RKO (cell line): ENCODE results near the gene PIP5K1A.
"Not testable (repeated sequence)": the region's sequence is repeated elsewhere in the genome, so short reads cannot be mapped to it uniquely, and the experiment has no call there.

Source experiments
- DNase-seq: peaks from one replicate; pipeline ENCODE4 v3.0.0-alpha.2; 2016; ENCODE audit warnings: low spot score

PIP5K1A gene

DNA sequence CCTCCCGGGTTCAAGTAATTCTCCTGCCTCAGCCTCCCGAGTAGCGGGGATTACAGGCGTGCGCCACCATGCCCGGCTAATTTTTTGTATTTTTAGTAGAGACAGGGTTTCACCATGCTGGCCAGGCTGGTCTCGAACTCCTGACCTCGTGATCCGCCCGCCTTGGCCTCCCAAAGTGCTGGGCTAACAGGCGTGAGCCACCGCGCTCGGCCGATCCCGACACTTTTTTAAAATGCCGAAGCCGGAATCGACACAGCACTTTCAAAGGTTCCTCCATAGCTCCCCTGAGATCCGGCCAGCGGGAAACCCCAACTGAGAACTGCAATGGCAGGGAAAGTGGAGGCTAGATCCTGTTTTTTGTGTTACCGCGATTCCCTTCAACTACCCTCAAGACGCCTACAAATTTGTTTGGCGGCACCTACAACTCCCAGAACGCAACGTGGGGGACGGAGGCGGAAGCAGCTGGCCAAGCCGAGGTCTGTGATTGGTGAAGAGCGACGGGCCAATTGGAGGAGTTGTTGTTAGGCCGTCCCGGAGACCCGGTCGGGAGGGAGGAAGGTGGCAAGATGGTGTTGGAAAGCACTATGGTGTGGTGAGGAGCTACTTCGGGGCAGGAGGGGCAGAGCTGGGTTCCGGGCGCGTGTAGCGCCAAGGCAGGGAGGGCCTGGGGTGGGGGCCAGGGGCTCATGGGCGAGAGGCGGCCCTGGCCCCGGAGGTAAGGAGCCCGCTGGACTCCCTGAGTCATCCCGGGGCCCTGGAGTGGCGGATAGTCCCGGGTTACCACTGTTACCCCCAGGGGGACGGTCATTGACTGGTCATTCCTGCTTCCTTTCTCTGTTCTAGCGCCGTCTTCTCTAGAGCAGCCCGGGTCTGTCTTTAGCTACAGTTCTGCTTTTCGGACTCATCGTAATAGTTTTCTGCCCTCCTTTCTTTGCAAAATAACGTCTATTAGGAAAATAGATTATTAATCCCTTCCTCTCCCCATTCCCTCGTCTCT is 56.2 kb downstream of the PIP5K1A start, which contains the start of gene PSMD4:
PSMD4 (plus strand) TSS at position 518 of the 997 bp plus-strand sequence; CDS start at position 567, 49 bp downstream.
- peak; percentile 97 for DNase-seq

DNA sequence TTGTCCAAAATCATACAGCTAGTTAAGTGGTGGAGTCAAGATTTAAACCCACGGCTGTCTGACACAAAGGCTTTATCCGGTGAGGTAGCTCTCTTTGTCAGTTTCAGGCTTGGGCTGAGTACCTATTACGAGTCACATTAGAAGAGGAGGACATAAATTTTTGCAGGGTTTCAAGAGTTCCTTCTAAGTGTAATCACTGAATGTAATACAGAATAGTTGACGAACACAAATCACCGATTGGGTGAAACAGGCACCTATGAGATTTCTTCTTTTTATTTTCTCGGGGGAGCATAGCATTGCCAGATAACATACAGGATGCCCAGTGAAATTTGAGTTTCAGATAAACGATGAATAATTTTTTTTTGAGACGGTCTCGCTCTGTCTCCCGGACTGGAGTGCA is 57.0 kb downstream of the PIP5K1A start:
- DNase-seq = peak; percentile 62

DNA sequence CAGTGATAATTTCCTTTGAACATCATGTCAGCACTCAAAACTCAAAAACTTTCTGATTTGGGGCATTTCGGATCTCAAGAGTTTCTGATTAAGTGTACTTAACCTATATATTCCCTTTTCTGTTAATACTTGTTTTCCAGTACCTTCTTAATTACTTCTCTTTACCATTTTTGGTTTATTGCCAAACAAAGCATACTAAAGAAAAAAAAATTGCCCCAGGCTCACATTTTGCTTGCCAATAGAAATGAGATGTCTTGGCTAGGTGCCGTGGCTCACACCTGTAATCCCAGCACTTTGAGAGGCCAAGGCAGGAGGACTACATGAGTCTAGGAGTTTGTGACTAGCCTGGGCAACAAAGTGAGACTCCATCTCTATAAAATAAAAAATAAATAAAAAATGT is 61.0 kb downstream of the PIP5K1A start:
- no peak for DNase-seq

DNA sequence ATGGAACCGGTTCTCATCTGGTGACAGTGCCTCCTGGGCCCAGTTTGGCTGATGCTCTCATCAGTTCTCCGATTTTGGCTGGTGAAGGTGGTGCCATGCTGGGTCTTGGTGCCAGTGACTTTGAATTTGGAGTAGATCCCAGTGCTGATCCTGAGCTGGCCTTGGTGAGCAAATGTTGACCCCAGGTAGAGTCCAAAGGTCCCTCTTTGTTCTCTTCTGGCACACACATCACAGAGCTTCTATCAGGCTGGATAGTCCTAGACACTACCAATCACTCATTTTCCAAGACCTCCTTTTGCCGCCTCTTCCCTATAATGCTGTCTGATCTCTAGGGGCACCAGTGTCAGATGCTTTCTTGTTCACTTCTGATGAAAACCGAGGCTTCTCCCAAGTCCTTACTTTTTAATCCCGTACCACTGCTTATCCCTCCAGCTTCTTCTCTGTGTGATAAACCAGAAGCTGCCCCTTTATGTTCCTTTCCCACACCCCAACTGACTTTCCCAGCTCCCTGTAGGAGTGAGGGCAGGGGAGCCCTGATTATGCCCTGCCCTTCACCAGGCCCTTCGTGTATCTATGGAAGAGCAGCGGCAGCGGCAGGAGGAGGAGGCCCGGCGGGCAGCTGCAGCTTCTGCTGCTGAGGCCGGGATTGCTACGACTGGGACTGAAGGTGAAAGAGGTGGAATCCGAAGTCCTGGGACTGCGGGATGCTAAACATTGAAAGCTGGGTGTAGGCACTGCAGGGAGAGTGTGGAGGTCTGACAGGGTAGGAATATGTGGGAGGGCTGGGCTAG is 67.3 kb downstream of the PIP5K1A start:
- no peak for DNase-seq

DNA sequence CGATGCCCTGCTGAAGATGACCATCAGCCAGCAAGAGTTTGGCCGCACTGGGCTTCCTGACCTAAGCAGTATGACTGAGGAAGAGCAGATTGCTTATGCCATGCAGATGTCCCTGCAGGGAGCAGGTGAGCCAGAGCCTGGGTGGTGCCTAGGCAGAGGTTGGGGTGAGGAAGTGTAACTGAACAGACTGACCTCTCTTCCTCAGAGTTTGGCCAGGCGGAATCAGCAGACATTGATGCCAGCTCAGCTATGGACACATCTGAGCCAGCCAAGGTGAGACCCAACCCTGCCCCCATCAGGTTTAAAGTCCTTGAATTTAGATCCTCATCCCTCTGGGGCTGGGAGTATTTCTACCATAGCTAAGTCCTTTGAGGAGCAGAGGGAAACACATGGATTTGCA is 68.0 kb downstream of the PIP5K1A start:
- DNase-seq = no peak

DNA sequence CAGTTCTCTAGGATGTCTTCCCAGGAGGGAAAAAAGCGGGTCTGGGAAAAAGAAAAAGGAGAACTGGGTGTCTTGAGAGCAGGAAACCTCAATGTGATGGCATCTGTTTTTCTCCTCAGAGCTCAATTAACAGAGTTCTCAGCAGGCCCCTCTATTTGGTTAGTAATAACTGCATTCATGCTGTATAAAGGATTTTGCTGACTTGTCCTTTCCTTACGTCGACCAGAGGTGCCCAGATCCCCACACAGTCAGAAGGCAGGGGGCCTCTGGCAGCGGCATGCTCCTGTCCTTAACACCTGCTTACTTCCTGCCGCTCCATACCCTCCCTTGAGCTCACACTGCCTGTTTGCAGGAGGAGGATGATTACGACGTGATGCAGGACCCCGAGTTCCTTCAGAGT is 68.5 kb downstream of the PIP5K1A start:
- DNase-seq = no peak

DNA sequence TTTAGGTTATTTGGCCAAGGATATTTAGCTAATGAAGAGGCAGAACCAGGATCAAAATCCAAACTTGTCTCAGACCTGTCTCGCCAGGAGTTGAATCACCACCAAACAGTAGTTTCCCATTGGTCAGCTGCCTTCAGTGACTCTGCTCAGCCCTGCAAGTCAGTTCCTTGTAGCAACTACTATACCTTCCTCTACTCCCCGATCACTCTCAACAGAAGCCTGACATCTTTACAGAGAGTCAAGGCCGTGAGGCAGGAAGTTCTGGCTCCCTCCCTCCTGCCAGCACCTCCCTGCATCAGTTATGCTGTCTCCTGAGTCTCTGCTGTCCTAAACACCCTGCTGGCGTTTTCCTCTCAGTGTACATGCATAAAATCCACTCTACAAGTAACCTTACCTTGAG is 69.4 kb downstream of the PIP5K1A start:
- no peak for DNase-seq

DNA sequence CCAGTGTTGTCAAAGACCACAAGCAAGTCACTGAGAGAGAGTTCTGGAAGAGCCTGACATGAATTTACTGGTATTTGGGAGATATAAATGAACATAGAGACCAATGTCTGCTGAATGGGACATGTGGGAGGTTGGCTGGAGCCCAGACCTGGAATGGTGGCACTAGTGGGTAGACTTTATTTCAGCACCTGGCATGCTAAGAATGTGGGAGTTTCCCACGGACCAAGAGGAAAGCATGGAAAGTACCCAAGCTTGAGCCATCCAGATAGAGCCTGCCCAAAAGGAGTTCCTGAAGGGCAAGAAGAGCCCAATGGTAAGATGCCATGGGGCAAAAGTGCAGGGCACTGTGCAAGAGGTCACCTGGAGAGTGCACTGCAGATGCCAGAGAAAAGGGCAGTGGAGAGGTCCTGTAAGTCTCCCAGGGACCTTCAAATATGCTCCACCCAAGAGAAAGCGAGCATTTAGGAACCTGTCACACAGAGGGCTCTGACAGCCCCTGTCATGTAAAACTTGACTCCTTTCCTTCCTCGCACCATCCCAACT is 75.6 kb downstream of the PIP5K1A start:
- no peak for DNase-seq

DNA sequence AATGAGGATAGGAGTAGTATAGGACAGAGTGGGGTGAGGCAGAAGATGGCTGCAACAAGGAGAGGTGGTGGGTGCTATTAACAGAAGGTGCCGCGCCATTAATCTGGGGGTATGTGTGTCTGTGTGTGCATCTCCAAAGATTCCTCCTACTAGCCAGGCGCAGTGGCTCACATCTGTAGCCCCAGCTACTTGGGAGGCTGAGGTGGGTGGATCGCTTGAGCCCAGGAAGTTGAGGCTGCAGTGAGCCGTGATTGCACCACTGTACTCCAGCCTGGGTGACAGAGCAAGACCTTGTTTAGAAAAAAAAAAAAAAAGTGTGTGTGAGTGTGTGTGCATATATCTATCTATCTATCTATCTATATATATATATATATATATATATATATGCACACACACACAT is 77.0 kb downstream of the PIP5K1A start:
- not testable (repeated sequence) for DNase-seq

DNA sequence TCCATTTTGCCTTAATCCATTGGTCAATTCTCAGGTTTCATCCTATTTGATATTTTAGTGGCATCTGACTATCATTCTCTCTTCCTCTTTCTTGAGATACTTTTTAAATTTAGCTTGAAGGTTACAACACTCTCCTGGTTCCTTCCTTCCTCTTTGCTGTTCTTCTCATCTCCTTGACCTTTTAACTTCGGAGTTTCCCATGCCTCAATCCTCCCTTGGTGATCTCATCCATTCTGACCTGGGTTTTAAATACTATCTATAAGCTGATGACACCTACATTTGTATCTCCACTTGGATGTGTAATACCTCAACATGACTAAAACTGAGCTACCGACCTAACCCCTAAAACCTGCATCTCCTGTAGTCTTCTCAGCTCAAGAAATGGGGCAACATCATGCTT is 78.9 kb downstream of the PIP5K1A start:
- no peak for DNase-seq

DNA sequence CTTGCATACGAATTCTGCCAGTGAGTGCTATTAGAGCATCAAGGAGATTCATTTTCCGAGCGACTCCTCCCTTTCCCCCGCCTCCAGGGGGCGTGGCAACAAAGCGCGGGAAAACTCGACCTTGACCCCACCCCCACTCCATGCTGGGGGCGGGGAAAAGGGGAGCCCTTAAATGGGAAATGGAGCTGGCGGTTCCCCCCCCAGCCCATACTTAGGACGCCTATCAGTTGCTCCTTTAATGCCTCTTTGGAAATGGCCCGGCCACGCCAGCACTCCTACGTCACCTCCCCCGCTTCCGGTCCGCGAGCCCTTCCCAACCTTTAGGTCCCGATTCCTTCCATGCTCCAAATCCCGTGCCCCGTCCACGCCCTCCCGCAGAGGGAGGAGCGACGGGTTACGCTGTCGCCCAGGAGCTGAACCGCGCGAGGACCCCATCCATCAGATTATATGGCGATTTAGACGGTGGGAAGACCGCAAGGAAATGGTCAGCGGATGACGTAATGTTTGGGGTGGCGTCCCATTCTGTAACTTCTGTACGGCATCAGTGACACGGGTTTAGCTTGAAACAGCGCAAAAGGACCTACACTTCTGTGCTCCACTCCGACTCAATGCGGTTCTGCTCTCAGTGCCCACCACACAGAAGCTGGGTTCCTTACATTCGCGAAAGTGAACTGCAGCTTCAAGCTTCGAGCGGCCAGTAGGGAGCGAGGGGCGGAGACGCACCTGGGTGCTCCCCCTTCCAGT is 83.0 kb downstream of the PIP5K1A start:
- DNase-seq = peak; percentile 99

DNA sequence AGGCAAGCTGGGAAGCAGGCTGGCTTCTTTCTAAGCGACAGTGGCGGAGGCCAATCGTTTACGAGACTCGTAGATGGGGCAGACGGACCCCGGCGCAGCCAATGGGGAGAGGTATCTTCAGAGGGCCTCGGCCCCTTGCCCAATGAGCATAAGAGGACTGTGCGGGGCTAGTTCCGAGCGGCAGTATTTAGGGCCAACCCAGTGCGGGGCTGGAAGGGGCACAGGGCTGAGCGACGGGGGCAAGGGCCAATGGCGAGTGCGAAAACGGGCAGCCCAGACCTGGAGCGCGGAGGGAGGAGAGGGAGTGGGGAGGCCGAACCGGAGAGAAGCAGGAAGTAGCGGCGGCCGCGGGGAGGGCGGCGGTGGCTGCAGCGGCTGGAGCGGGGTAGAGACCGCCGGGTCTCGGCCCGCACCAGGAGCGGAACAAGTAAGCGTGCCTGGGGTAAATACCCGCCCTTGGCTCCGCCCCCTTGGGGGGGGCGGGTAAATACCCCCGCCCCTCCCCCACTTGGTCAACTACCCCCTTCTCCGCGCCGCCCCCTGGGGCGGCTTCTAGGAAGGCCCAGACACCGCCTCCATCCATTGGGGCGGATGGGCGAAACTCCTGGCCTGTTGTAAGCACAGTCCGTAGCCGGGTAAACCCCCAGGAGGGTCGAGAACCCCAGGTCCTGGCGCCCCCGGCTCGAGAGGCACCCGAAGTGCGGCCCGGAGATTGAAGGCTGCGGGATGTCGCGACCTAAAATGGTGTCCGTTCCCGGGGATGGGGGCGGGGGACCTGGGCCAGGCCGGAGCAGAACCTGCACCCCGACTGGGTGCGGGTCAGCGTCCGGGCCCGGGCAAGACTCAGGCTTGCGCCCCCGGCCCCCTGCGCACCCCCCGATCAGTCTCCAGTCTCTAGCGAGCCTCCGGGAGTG is 83.9 kb downstream of the PIP5K1A start, which contains the start of gene ZNF687:
ZNF687 (plus strand) TSS at position 331 of the 914 bp plus-strand sequence. CDS start 3,993 bp downstream, outside the sequence.
- peak; percentile 100 for DNase-seq

DNA sequence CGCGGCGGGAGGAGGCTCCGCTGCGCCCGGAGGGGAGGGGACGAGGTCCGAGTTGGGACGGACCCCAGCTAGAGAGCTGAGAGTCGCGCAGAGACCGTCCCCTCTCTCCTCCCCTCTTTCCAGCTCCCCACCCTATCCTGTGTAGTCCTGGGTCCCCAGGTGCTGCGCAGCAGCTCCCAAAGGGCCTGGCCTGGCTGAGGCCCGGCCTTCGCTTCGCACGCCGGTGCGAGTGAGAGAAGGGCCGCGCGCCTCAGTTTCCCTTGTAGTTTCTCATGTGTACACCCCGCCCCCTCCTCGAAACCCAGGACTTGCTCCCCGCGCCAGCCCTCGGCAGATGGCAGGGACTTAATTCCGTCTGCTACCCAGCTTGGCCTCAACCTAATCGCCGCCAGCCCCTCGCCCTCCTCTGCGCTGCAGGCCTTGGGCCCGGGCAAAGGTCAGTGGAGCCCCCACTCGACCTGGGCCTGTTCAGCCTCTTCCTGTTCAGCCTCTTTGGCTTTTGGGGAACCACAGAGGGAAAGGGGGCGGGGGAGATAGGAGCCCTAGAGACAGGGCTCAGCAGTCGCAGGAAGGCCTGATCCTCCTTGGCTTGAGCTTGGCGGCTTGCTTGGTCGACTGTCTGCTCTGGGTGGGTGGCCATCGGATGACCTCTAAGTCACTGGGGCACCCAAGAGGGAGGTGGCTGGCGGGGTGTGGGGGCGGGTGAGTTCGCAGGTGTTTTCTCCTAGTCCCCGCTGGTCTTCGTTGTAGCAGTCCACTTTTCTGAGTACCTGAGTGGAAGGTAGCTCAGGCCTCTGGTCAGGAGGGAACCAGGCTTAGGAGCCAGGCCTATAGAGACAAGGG is 84.8 kb downstream of the PIP5K1A start:
- DNase-seq = peak; percentile 46

DNA sequence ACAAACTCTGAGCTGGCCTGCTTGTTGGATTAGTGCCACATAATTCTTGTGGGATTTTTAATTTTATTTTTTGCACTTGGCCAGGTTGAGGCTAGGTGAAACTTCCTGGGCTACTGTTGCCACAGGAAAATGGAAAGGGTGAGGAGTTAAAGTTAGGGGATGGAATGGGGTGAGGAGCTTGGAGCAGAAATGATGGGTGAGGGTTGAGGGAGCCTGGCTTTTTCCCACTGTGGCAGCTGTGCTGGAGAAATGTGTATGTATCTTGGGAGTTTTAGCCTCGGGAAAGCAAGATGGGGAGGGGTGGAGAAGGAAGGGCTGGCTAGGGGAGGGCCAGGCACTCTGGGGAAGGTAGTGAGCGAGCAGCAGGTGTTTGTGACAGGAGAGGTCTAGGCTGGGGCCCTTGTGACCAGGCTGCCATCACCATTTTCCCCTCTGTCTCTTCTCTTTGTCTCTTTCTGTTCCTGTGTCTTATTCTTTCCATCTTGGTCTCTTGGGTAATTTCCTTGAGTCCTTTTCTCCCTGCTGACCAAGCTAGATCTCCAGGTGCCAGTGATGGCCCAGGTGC is 85.7 kb downstream of the PIP5K1A start:
- no peak for DNase-seq

DNA sequence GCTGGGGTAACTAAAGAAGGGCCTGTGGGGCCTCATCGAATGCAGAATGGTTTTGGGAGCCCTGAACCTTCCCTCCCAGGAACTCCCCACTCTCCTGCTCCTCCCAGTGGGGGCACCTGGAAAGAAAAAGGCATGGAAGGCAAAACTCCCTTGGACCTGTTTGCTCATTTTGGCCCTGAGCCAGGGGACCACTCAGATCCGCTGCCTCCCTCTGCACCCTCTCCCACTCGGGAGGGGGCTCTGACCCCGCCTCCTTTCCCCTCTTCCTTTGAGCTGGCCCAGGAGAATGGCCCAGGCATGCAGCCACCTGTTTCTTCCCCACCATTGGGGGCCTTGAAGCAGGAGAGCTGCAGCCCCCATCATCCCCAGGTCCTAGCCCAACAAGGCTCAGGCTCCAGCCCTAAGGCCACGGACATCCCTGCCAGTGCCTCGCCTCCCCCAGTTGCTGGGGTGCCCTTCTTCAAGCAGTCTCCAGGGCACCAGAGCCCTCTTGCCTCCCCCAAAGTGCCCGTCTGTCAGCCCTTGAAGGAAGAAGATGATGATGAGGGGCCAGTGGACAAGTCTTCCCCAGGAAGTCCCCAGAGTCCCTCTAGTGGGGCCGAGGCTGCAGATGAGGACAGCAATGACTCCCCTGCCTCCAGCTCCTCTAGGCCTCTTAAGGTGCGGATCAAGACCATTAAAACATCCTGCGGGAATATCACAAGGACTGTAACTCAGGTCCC is 88.4 kb downstream of the PIP5K1A start:
- no peak for DNase-seq

DNA sequence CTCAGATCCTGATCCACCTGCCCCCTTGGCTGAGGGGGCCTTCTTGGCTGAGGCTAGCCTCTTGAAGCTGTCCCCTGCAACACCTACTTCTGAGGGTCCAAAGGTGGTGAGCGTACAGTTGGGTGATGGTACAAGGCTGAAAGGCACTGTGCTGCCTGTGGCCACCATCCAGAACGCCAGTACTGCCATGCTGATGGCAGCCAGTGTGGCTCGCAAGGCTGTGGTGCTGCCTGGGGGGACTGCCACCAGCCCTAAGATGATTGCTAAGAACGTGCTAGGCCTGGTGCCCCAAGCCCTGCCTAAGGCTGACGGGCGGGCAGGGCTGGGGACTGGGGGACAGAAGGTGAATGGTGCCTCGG is 89.0 kb downstream of the PIP5K1A start:
- DNase-seq = no peak

DNA sequence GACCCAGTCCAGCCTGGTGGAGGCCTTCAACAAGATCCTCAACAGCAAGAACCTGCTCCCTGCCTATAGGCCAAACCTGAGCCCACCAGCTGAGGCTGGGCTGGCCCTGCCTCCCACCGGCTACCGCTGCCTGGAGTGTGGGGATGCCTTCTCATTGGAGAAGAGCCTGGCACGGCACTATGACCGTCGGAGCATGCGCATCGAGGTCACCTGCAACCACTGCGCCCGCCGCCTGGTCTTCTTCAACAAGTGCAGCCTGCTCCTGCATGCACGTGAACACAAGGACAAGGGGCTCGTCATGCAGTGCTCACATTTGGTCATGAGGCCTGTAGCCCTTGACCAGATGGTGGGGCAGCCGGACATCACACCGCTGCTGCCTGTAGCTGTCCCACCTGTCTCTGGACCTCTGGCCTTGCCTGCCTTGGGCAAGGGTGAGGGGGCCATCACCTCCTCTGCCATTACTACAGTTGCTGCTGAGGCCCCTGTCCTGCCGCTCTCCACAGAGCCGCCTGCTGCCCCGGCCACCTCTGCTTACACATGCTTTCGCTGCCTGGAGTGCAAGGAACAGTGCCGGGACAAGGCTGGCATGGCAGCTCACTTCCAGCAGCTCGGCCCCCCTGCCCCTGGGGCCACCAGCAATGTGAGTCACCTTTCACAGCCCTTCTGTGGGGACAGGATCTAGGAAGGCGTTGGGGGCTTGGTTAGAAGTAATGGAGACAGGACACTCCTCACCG is 89.6 kb downstream of the PIP5K1A start:
- no peak for DNase-seq

DNA sequence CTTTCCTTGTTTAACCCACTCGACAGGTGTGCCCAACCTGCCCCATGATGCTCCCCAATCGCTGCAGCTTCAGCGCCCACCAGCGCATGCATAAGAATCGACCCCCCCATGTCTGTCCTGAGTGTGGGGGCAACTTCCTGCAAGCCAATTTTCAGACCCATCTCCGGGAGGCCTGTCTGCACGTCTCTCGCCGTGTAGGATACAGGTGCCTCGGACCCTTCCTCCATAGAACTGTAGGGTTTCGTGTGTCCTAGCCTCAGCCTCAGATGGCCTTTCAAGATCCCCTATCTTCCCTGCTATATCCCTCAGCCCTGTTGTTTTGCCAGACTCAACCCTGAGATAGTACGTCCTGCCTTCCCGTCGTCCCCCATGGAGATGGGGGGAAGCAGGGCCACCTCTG is 90.2 kb downstream of the PIP5K1A start:
- DNase-seq = no peak
